GM12878 (cell line): ENCODE measurements around the gene CIB4. TPM values are rescaled to one million over a fixed set of nuclear protein-coding genes. Genes with fewer than 3 reads are reported as not detected.

ENCODE experiments used
- BCL11A ChIP-seq: IDR thresholded peaks from 2 replicates; pipeline ENCODE4 v1.6.1; 2011; ENCODE audit warnings: low read depth, low read length
- BCLAF1 ChIP-seq: fragments of 450-650 bp; IDR thresholded peaks from 2 replicates; pipeline ENCODE4 v1.6.1; 2017; ENCODE audit warnings: antibody characterized with exemption, mild to moderate bottlenecking, moderate library complexity
- BMI1 ChIP-seq: fragments of 450-650 bp; IDR thresholded peaks from 2 replicates; pipeline ENCODE4 v1.6.1; 2016; ENCODE audit warnings: mild to moderate bottlenecking, moderate library complexity, borderline replicate concordance
- CHD2 ChIP-seq: IDR thresholded peaks from 2 replicates; pipeline ENCODE4 v1.6.1; 2011; ENCODE audit warnings: low read depth, low read length, improper control_type of control experiment, borderline replicate concordance
- CTCF ChIP-seq, 3 experiments: IDR thresholded peaks in 2 of 3; conservative IDR thresholded peaks in 1 of 3; 2 replicates each; pipeline ENCODE4 v1.5.1; 2011; ENCODE audit warnings: low read depth in 3 of 3, low read length in 3 of 3, mild to moderate bottlenecking in 3 of 3, control low read depth in 2 of 3, moderate library complexity in 2 of 3, inconsistent platforms in 1 of 3, mixed read lengths in 1 of 3; ENCODE audit not compliant: control insufficient read depth in 2 of 3, insufficient read depth in 1 of 3; ENCODE audit errors: extremely low read depth in 1 of 3
- EGR1 ChIP-seq, 2 experiments: IDR thresholded peaks; 1 replicate in 1 of 2; 2 replicates in 1 of 2; pipeline ENCODE4 v1.6.1; 2011 to 2012; ENCODE audit warnings: low read depth in 2 of 2, low read length in 2 of 2, borderline replicate concordance in 1 of 2, mild to moderate bottlenecking in 1 of 2, moderate library complexity in 1 of 2
- IKZF1 ChIP-seq: fragments of 450-650 bp; conservative IDR thresholded peaks from 2 replicates; pipeline ENCODE4 v1.6.1; 2017; ENCODE audit warnings: antibody characterized with exemption, mild to moderate bottlenecking
- LARP7 ChIP-seq: fragments of 450-650 bp; IDR thresholded peaks from 2 replicates; pipeline ENCODE4 v1.6.1; 2017; ENCODE audit warnings: mild to moderate bottlenecking
- MTA3 ChIP-seq: IDR thresholded peaks from 2 replicates; pipeline ENCODE4 v1.6.1; 2012; ENCODE audit warnings: low read length, inconsistent platforms, borderline replicate concordance
- NR2C2 ChIP-seq: IDR thresholded peaks from 2 replicates; pipeline ENCODE4 v1.6.1; 2011; ENCODE audit warnings: borderline replicate concordance, low read depth; ENCODE audit not compliant: control insufficient read depth, insufficient read length
- PAX5 ChIP-seq: IDR thresholded peaks from 2 replicates; pipeline ENCODE4 v1.6.1; 2011; ENCODE audit warnings: low read depth, low read length, borderline replicate concordance
- POLR2AphosphoS5 ChIP-seq: IDR thresholded peaks from 2 replicates; pipeline ENCODE4 v1.6.1; 2011; ENCODE audit warnings: mild to moderate bottlenecking, low read length, inconsistent platforms
- RAD21 ChIP-seq: IDR thresholded peaks from 2 replicates; pipeline ENCODE4 v1.6.1; 2011; ENCODE audit warnings: mild to moderate bottlenecking, low read depth, low read length, moderate library complexity; ENCODE audit not compliant: insufficient read depth
- SMC3 ChIP-seq: IDR thresholded peaks from 2 replicates; pipeline ENCODE4 v1.6.1; 2011; ENCODE audit warnings: low read length, improper control_type of control experiment, borderline replicate concordance
- ZBED1 ChIP-seq: IDR thresholded peaks from 2 replicates; pipeline ENCODE4 v1.6.1; 2016; ENCODE audit warnings: borderline replicate concordance
- ZNF217 ChIP-seq: fragments of 450-650 bp; IDR thresholded peaks from 2 replicates; pipeline ENCODE4 v1.6.1; 2017; ENCODE audit warnings: antibody characterized with exemption, mild to moderate bottlenecking
- ZNF274 ChIP-seq: IDR thresholded peaks from one replicate; pipeline ENCODE4 v1.8.0; 2011; ENCODE audit not compliant: insufficient read length, insufficient read depth
- ZNF592 ChIP-seq: fragments of 450-650 bp; IDR thresholded peaks from 2 replicates; pipeline ENCODE4 v1.6.1; 2017; ENCODE audit warnings: mild to moderate bottlenecking, moderate library complexity
- polyA plus RNA-seq, 11 experiments: library from polyadenylated mRNA; depleted of rRNA in 4 of 11; unstranded in 6 of 11; stranded (reverse) in 5 of 11; fragments of >200 nt; fragmentation: Nextera tagmentation in 4 of 11; fragmentation: Illumina TruSeq in 1 of 11; extraction: Ambion mirVana in 4 of 11; extraction: Trizol in 1 of 11; gene quantifications; 1 replicate in 1 of 11; 2 replicates in 10 of 11; pipeline versions ENCODE4 v1.2.1 to v1.2.3, GENCODE V29; 2011 to 2016; ENCODE audit warnings: inconsistent platforms in 2 of 11, missing spikeins in 2 of 11, low read depth in 1 of 11
- total RNA-seq, 4 experiments: library from RNA; depleted of rRNA in 3 of 4; stranded (reverse); fragments of >200 nt in 3 of 4; fragmentation: Illumina TruSeq in 1 of 4; extraction: Trizol in 1 of 4; gene quantifications; 2 replicates each; pipeline versions ENCODE4 v1.2.1 to v1.2.3, GENCODE V29; 2013 to 2021

CIB4 gene
- total and polyA plus RNA-seq, 10 of the 15 experiments (the other 5 are each of a cell fraction or from before 2014, with no cell fraction given): not detected

GRCh38 chr2:26577442-26578112, 63.6 kb downstream of the CIB4 start (continued):
- TF ChIP-seq LARP7 (no peak), BCLAF1 (no peak), POLR2AphosphoS5 (no peak), RAD21 (peak; percentile 82), BMI1 (no peak), ZNF217 (no peak), NR2C2 (no peak), ZNF592 (no peak), PAX5 (peak; percentile 66; the same call in 1 of the 2 replicates), EGR1 (IDR thresholded peaks at IDR 0.05; ENCODE audit: borderline replicate concordance in 1 of 2, low read depth in 2 of 2, low read length in 2 of 2) (0 out of 3 replicates have a peak, but pooled peaks of 1 of the 2 experiments have one; percentile 14), CHD2 (no peak), SMC3 (peak; percentile 85), ZNF274 (no peak), ZBED1 (no peak), IKZF1 (no peak), BCL11A (no peak), MTA3 (no peak), CTCF (IDR thresholded peaks at IDR 0.05 in 2 of 3, conservative IDR thresholded peaks at IDR 0.05 in 1 of 3; ENCODE audit: control insufficient read depth in 2 of 3, extremely low read depth in 1 of 3, insufficient read depth in 1 of 3, low read depth in 3 of 3, low read length in 3 of 3) (peak; percentile 94 to 97 (median 97))
